Endothelial cell (in vitro differentiated cells): Measurements from ENCODE around the gene LARP1. TPM values are rescaled to one million over a fixed set of nuclear protein-coding genes. Genes with fewer than 3 reads are reported as not detected.

Experiments used
- DNase-seq: peaks from one replicate; pipeline ENCODE4 v3.0.0; 2021; ENCODE audit warnings: low spot score
- H3K27ac Mint-ChIP-seq: one replicate; pipeline ENCODE4 v1.8.0; 2021; ENCODE audit warnings: mixed read lengths, inconsistent platforms; ENCODE audit not compliant: unreplicated experiment
- H3K27me3 Mint-ChIP-seq: one replicate; pipeline ENCODE4 v1.8.0; 2021; ENCODE audit warnings: mild to moderate bottlenecking, moderate library complexity, mixed read lengths, inconsistent platforms; ENCODE audit not compliant: unreplicated experiment
- H3K36me3 Mint-ChIP-seq: one replicate; pipeline ENCODE4 v1.8.0; 2021; ENCODE audit warnings: mild to moderate bottlenecking, low read depth, mixed read lengths, inconsistent platforms; ENCODE audit not compliant: unreplicated experiment
- H3K4me1 Mint-ChIP-seq: one replicate; pipeline ENCODE4 v1.8.0; 2021; ENCODE audit warnings: mild to moderate bottlenecking, mixed read lengths, inconsistent platforms; ENCODE audit not compliant: unreplicated experiment
- H3K4me3 Mint-ChIP-seq: one replicate; pipeline ENCODE4 v1.8.0; 2021; ENCODE audit warnings: mild to moderate bottlenecking, mixed read lengths, inconsistent platforms; ENCODE audit not compliant: unreplicated experiment
- H3K9me3 Mint-ChIP-seq: one replicate; pipeline ENCODE4 v1.8.0; 2021; ENCODE audit warnings: mixed read lengths, inconsistent platforms; ENCODE audit not compliant: unreplicated experiment
- total RNA-seq: library from RNA; stranded (reverse); fragmentation: NEBNext Ultra II Directional; extraction: Animal tissue kit (Norgen Biotek cat#: 25700); gene quantifications from one replicate; pipeline ENCODE4 v1.2.1, GENCODE V29; 2021; ENCODE audit not compliant: unreplicated experiment
- TF ChIP-seq, protein P1 (sequence below): fragments of 200-600 bp; sonication (generic); IDR thresholded peaks from one replicate; pipeline ENCODE4 v1.5.0; 2021; ENCODE audit warnings: antibody characterized with exemption; ENCODE audit not compliant: unreplicated experiment

LARP1 gene
- total RNA-seq, 1 donor from 2014 or later = 198 TPM

DNA sequence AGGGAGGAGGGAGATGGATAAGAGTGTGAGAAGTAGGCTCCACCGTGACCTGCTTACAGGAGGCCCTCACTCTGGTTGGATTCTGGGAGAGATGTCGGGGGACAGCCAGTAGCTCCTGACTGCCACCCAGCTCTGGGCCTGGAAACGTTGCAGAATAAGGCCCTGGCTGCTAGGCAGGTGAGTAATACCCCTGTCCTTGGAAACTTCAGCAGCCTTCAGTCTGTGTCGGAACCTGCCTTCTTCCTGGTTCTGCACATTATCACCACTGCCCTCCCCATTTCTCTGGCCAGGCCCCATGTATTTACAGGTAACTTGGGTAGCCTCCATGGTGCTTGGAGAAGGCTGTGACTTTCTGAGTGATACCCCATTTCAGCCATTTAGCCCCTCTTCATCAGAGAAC lies 68.4 kb downstream of the LARP1 start:
- Mint-ChIP-seq H3K36me3 (peaks cover 28% of the 10 kb centered on the region), H3K27me3 (peaks cover 4% of the 10 kb centered on the region), H3K9me3 (no peaks in the 10 kb centered on the region), H3K4me3 (no peak overlapping the region), H3K27ac (no peak overlapping the region), H3K4me1 (peaks cover 3% of the 10 kb centered on the region)
- TF ChIP-seq, protein P1, sequence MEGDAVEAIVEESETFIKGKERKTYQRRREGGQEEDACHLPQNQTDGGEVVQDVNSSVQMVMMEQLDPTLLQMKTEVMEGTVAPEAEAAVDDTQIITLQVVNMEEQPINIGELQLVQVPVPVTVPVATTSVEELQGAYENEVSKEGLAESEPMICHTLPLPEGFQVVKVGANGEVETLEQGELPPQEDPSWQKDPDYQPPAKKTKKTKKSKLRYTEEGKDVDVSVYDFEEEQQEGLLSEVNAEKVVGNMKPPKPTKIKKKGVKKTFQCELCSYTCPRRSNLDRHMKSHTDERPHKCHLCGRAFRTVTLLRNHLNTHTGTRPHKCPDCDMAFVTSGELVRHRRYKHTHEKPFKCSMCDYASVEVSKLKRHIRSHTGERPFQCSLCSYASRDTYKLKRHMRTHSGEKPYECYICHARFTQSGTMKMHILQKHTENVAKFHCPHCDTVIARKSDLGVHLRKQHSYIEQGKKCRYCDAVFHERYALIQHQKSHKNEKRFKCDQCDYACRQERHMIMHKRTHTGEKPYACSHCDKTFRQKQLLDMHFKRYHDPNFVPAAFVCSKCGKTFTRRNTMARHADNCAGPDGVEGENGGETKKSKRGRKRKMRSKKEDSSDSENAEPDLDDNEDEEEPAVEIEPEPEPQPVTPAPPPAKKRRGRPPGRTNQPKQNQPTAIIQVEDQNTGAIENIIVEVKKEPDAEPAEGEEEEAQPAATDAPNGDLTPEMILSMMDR = no peak
- DNase-seq = no peak

DNA sequence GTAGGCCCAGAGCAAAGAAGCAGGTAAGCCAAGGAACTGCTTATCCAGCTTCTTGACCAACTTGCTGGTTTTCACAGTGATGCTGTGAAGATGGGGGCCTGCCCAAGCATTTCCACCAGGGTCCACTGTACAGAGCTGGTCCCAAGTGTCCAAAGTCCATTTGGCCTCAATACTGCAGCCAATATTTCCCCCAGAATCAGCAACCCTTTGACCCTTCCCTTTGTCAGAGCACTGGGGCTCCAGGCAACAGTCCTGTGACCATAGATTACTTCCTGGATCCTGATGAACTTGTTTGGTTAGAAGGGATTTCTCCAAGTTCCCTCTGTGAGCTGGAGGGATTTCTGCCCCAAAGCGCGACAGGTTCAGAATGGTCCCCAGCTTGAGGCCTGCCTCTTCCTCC lies 68.9 kb downstream of the LARP1 start:
- H3K4me3 Mint-ChIP-seq = no peak overlapping the region
- H3K9me3 Mint-ChIP-seq = no peaks in the 10 kb centered on the region
- TF ChIP-seq, protein P1 = no peak
- peak overlapping the region; percentile 48 for H3K27ac Mint-ChIP-seq
- H3K27me3 Mint-ChIP-seq = peaks cover 4% of the 10 kb centered on the region
- DNase-seq = no peak
- no peaks in the 10 kb centered on the region for H3K4me1 Mint-ChIP-seq
- peaks cover 23% of the 10 kb centered on the region for H3K36me3 Mint-ChIP-seq

DNA sequence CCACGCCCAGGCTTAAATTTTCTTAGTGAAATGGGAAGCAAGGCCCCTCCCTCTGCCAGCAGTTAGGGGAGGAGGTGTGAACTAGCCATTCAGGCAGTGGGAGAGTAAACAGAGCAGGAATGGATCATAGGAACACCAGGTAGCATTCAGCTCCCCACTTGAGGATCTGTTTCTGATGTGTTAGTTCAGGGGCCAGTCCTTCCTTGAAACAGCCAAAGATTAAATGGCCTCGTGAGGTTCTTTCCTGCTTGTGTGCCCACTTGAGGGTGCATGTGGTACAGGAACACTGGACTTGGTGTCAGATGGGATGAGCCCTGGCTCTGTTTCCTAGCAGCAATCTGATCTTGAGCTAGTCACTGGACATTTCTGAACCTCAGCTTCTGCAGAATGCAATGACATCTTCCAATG lies 74.0 kb downstream of the LARP1 start:
- H3K36me3 Mint-ChIP-seq = peaks cover 12% of the 10 kb centered on the region
- no peak overlapping the region for H3K4me3 Mint-ChIP-seq
- no peak overlapping the region for H3K27ac Mint-ChIP-seq
- no peaks in the 10 kb centered on the region for H3K4me1 Mint-ChIP-seq
- no peak for DNase-seq
- TF ChIP-seq, protein P1 = no peak
- H3K27me3 Mint-ChIP-seq = peaks cover 2% of the 10 kb centered on the region
- no peaks in the 10 kb centered on the region for H3K9me3 Mint-ChIP-seq

DNA sequence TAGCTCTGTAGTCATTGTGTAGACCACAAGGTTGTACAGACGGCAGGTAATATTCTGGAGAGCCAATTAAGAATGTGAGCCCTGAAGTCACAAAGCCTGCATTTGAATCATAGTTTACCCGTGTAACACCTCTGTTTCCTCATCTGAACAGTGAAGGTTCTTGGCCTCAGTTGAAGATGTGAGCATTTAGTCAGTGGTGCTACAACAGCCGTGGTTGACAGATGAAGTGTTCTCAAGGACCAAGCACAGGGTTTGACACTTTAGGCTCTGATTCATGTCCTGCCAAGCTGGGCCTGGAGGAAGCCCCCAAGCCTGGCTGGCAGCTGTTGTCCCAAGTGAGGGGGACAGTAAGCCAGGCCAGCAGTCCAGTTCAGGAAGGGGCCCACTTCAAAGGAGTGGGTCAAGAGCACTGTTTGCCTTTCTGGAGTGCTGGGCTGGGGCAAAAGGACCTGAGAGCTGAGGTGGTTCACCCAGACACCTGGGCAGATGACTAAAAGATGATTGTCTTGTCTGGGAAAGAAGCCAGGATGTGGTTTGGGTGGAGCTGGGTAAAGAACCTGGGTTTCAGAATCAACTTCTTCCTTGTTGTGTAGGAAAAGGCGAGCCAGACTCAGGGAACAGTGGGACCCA lies 74.5 kb downstream of the LARP1 start:
- no peak overlapping the region for H3K27ac Mint-ChIP-seq
- H3K36me3 Mint-ChIP-seq = peaks cover 12% of the 10 kb centered on the region
- DNase-seq = no peak
- H3K4me1 Mint-ChIP-seq = peaks cover 2% of the 10 kb centered on the region
- H3K4me3 Mint-ChIP-seq = no peak overlapping the region
- TF ChIP-seq, protein P1 = no peak
- peaks cover 2% of the 10 kb centered on the region for H3K27me3 Mint-ChIP-seq
- H3K9me3 Mint-ChIP-seq = no peaks in the 10 kb centered on the region

DNA sequence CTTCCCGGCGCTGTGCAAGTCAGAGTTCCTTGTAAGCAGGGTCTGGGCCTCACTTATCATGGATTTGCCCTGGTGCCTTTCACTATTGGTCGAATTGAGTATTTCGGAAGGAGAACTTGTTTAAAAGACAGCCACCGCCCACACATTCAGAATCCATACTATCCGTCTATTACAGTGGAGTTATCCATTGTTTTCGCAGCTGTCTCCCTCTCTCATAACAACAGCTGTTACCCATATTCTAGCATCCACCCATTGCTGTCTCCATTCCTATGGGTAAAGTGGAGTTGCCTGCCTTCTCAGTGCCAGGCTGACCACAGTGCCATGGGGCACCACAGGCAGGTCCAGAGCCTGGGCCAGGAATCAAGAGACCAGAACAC lies 75.0 kb downstream of the LARP1 start:
- Mint-ChIP-seq H3K27me3 (peaks cover 2% of the 10 kb centered on the region), H3K36me3 (peaks cover 12% of the 10 kb centered on the region), H3K4me1 (peaks cover 5% of the 10 kb centered on the region), H3K4me3 (peak overlapping the region; percentile 47), H3K9me3 (no peaks in the 10 kb centered on the region), H3K27ac (no peak overlapping the region)
- TF ChIP-seq, protein P1 = no peak
- DNase-seq = no peak
